GM12878 (cell line): Measurements from ENCODE around the gene RPS6KL1. TPM values are rescaled to one million over a fixed set of nuclear protein-coding genes. Genes with fewer than 3 reads are reported as not detected.

ENCODE experiments used
- ATAC-seq: fragments of 200-7000 bp; cut with Tn5 transposase; 3 replicates; pipeline ENCODE4 v1.9.1; 2020; ENCODE audit warnings: mild to moderate bottlenecking, moderate library complexity
- BruUV-seq: library from RNA; stranded (reverse); fragments of 400-500 nt; replicated peaks from 2 replicates; lab custom pipeline; 2021; lab: Mats Ljungman, UMichigan
- CTCF ChIA-PET: fragments of 300-600 bp; sonication (Branson Sonifier 250); formaldehyde crosslinking; extraction: SDS; loops from one replicate; lab custom pipeline; 2021; ENCODE audit warnings: inconsistent platforms; lab: Yijun Ruan, JAX
- POLR2A ChIA-PET: fragments of 350-600 bp; formaldehyde crosslinking; extraction: SDS; loops from one replicate; lab custom pipeline; 2021; ENCODE audit warnings: inconsistent platforms; lab: Charles Lee
- RAD21 ChIA-PET: fragments of 300-600 bp; sonication (Branson Sonifier 250); formaldehyde crosslinking; loops from one replicate; lab custom pipeline; 2023; ENCODE audit warnings: antibody characterized with exemption; ENCODE audit not compliant: unreplicated experiment; lab: Charles Lee
- SMC1A ChIA-PET: fragments of 300-600 bp; sonication (Branson Sonifier 250); formaldehyde crosslinking; loops from one replicate; lab custom pipeline; 2023; ENCODE audit not compliant: unreplicated experiment, uncharacterized antibody; lab: Charles Lee
- DNase-seq: peaks from one replicate; pipeline ENCODE4 v3.0.0-alpha.2; 2011; ENCODE audit warnings: low read depth, low spot score
- FAIRE-seq: peaks from 3 replicates; lab custom pipeline; 2011; peaks lifted over from hg19 to GRCh38; lab: Jason Lieb, UNC
- H2AFZ ChIP-seq: 2 replicates; pipeline ENCODE4 v1.6.0; 2011; ENCODE audit warnings: low read depth, low read length, control low read depth; ENCODE audit not compliant: control insufficient read depth
- H3K27ac ChIP-seq: 2 replicates; pipeline ENCODE4 v1.5.1; 2011; ENCODE audit warnings: control low read depth; ENCODE audit not compliant: control insufficient read depth, insufficient read depth
- H3K27me3 ChIP-seq, 2 experiments: replicated peaks in 1 of 2; 2 replicates each; pipeline versions ENCODE4 v1.6.0 to v1.6.1; 2011; ENCODE audit warnings: low read length in 1 of 2; ENCODE audit not compliant: control insufficient read depth in 2 of 2, insufficient read depth in 2 of 2
- H3K36me3 ChIP-seq, 2 experiments: 2 replicates each; pipeline ENCODE4 v1.5.1; 2011; ENCODE audit warnings: low read length in 1 of 2; ENCODE audit not compliant: control insufficient read depth in 2 of 2, insufficient read depth in 2 of 2
- H3K4me1 ChIP-seq: 2 replicates; pipeline ENCODE4 v1.6.1; 2011; ENCODE audit warnings: mild to moderate bottlenecking, low read length, moderate library complexity, mixed read lengths; ENCODE audit not compliant: control insufficient read depth, insufficient read depth
- H3K4me2 ChIP-seq: 2 replicates; pipeline ENCODE4 v1.6.0; 2011; ENCODE audit warnings: control low read depth; ENCODE audit not compliant: control insufficient read depth, insufficient read depth
- H3K4me3 ChIP-seq: fragments of 200-600 bp; sonication (generic); 2 replicates; pipeline ENCODE4 v1.5.1; 2016
- H3K79me2 ChIP-seq: 2 replicates; pipeline ENCODE4 v1.6.0; 2011; ENCODE audit warnings: low read length; ENCODE audit not compliant: control insufficient read depth, insufficient read depth
- H3K9ac ChIP-seq: 2 replicates; pipeline ENCODE4 v1.8.0; 2011; ENCODE audit warnings: low read length, control low read depth, mixed read lengths; ENCODE audit not compliant: control insufficient read depth, insufficient read depth
- H3K9me3 ChIP-seq: replicated peaks from 3 replicates; pipeline ENCODE4 v1.5.1; 2011; ENCODE audit warnings: mild to moderate bottlenecking, low read length; ENCODE audit not compliant: control insufficient read depth, insufficient read depth
- H4K20me1 ChIP-seq: 2 replicates; pipeline ENCODE4 v1.6.0; 2011; ENCODE audit not compliant: control insufficient read depth, insufficient read depth
- BRCA1 ChIP-seq: IDR thresholded peaks from 2 replicates; pipeline ENCODE4 v1.6.1; 2011; ENCODE audit warnings: low read depth, low read length, improper control_type of control experiment
- EED ChIP-seq: sonication (generic); IDR thresholded peaks from 2 replicates; pipeline ENCODE4 v1.6.1; 2016; ENCODE audit warnings: antibody characterized with exemption, low read depth
- ETV6 ChIP-seq, 2 experiments: fragments of 450-650 bp in 1 of 2; IDR thresholded peaks in 1 of 2; conservative IDR thresholded peaks in 1 of 2; 2 replicates each; pipeline ENCODE4 v1.6.1; 2014; ENCODE audit warnings: antibody characterized with exemption in 1 of 2, borderline replicate concordance in 1 of 2, low read depth in 1 of 2, mild to moderate bottlenecking in 1 of 2, moderate library complexity in 1 of 2
- GATAD2B ChIP-seq: fragments of 450-650 bp; conservative IDR thresholded peaks from 2 replicates; pipeline ENCODE4 v1.6.1; 2017; ENCODE audit warnings: low read depth, mild to moderate bottlenecking, moderate library complexity
- HDAC6 ChIP-seq: fragments of 200-600 bp; sonication (generic); IDR thresholded peaks from one replicate; pipeline ENCODE4 v1.8.0; 2017; ENCODE audit warnings: antibody characterized with exemption; ENCODE audit not compliant: unreplicated experiment
- KLF5 ChIP-seq: fragments of 450-650 bp; IDR thresholded peaks from 2 replicates; pipeline ENCODE4 v1.6.1; 2014; ENCODE audit warnings: mild to moderate bottlenecking; ENCODE audit not compliant: partially characterized antibody
- MTA3 ChIP-seq: IDR thresholded peaks from 2 replicates; pipeline ENCODE4 v1.6.1; 2012; ENCODE audit warnings: low read length, inconsistent platforms, borderline replicate concordance
- MXI1 ChIP-seq: fragments of 150-350 bp; IDR thresholded peaks from 2 replicates; pipeline ENCODE4 v1.6.1; 2011; ENCODE audit warnings: low read depth, mild to moderate bottlenecking, inconsistent platforms, low read length, improper control_type of control experiment
- NR2C1 ChIP-seq: fragments of 450-650 bp; IDR thresholded peaks from 2 replicates; pipeline ENCODE4 v1.6.1; 2017; ENCODE audit warnings: antibody characterized with exemption, mild to moderate bottlenecking, moderate library complexity
- SMARCA5 ChIP-seq: fragments of 450-650 bp; IDR thresholded peaks from 2 replicates; pipeline ENCODE4 v1.6.1; 2017; ENCODE audit warnings: mild to moderate bottlenecking
- SREBF2 ChIP-seq: IDR thresholded peaks from 2 replicates; pipeline ENCODE4 v1.6.1; 2012; ENCODE audit warnings: mild to moderate bottlenecking, low read length
- WGBS: methylation state at CpG from one replicate; pipeline ENCODE4 v1.1.6; 2016; ENCODE audit warnings: low lambda C conversion rate; ENCODE audit not compliant: insufficient replicate concordance, insufficient coverage; ENCODE audit errors: missing lambda C conversion rate; 5-methylcytosine and 5-hydroxymethylcytosine counted together
- in situ Hi-C: fragments of 300-500 bp; cut with MboI; formaldehyde crosslinking; loops from 9 replicates; pipeline ENCODE4 v1.14.3; 2018; ENCODE audit warnings: mixed read lengths
- intact Hi-C: fragments of 100-400 bp; cut with micrococcal nuclease; formaldehyde crosslinking; loops from one replicate; pipeline ENCODE4 v1.14.2; 2022; ENCODE audit not compliant: unreplicated experiment
- polyA plus RNA-seq, 11 experiments: library from polyadenylated mRNA; depleted of rRNA in 4 of 11; unstranded in 6 of 11; stranded (reverse) in 5 of 11; fragments of >200 nt; fragmentation: Nextera tagmentation in 4 of 11; fragmentation: Illumina TruSeq in 1 of 11; extraction: Ambion mirVana in 4 of 11; extraction: Trizol in 1 of 11; gene quantifications; 1 replicate in 1 of 11; 2 replicates in 10 of 11; pipeline versions ENCODE4 v1.2.1 to v1.2.3, GENCODE V29; 2011 to 2016; ENCODE audit warnings: inconsistent platforms in 2 of 11, missing spikeins in 2 of 11, low read depth in 1 of 11
- total RNA-seq, 4 experiments: library from RNA; depleted of rRNA in 3 of 4; stranded (reverse); fragments of >200 nt in 3 of 4; fragmentation: Illumina TruSeq in 1 of 4; extraction: Trizol in 1 of 4; gene quantifications; 2 replicates each; pipeline versions ENCODE4 v1.2.1 to v1.2.3, GENCODE V29; 2013 to 2021
- TF ChIP-seq, protein P1 (sequence below): IDR thresholded peaks from 2 replicates; pipeline ENCODE4 v1.6.1; 2012; ENCODE audit warnings: low read depth, low read length, improper control_type of control experiment
- TF ChIP-seq, protein P2 (sequence below): fragments of 450-650 bp; IDR thresholded peaks from 2 replicates; pipeline ENCODE4 v1.6.1; 2017; ENCODE audit warnings: mild to moderate bottlenecking, moderate library complexity

RPS6KL1 gene
- total and polyA plus RNA-seq, 10 of the 15 experiments (the other 5 are each of a cell fraction or from before 2014, with no cell fraction given), result 0.04 to 4.2 (median 2.0) TPM

DNA sequence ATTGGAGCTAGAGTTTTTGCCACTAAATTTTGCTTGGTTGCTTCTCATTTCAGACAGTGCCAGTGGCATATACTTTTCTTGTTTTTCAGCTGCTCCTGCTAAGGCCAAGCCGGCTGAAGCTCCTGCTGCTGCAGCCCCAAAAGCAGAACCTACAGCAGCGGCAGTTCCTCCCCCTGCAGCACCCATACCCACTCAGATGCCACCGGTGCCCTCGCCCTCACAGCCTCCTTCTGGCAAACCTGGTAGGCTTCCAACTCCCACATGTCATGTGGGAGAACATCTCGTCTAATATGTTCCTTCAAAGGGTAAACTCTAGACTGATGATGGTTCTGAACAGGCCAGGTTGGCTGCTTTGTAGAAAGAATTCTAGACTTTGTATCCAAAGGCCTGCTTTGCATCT lies 30.3 kb downstream of the RPS6KL1 start:
- 23% methylated on average over 5 of the region's 5 CpGs for WGBS
- H4K20me1 ChIP-seq, result no peaks in the 10 kb centered on the region
- ChIA-PET POLR2A (interaction anchor here (0.8 to 1.8 kb wide), 6 partner anchors 8 to 49 kb away, joined by 3 to 11 read pairs (median 4); partner anchors contain the start of gene DLST), RAD21 (interaction anchor here (0.9 to 2.6 kb wide), 8 partner anchors 8 to 196 kb away, joined by 3 to 20 read pairs (median 4); no protein-coding TSS in a partner anchor), SMC1A (interaction anchor here (0.5 to 2.6 kb wide), 9 partner anchors 8 to 196 kb away, joined by 3 to 17 read pairs (median 6); no protein-coding TSS in a partner anchor), CTCF (interaction anchor here (0.6 to 26.0 kb wide), 8 partner anchors 8 to 284 kb away, joined by 3 to 552 read pairs (median 12); partner anchors contain the start of gene DLST)
- H3K9ac ChIP-seq, result no peak overlapping the region
- H3K4me2 ChIP-seq, result peak overlapping the region; percentile 67
- no peak overlapping the region for H3K4me3 ChIP-seq
- peaks cover 16 to 56% of the 10 kb centered on the region in 2 experiments for H3K36me3 ChIP-seq
- no peak overlapping the region for H2AFZ ChIP-seq
- in situ Hi-C loops (no loop called here), intact Hi-C loops (no loop called here)
- peaks cover 35% of the 10 kb centered on the region for H3K4me1 ChIP-seq
- H3K27me3 ChIP-seq, result no peaks in the 10 kb centered on the region
- H3K79me2 ChIP-seq, result peaks cover 8% of the 10 kb centered on the region
- peak overlapping the region; percentile 63 for H3K27ac ChIP-seq
- ATAC-seq, result peak; percentile 44
- BruUV-seq, result no TSS peak
- TF ChIP-seq NR2C1 (no peak), HDAC6 (peak; percentile 16)
- no peak for FAIRE-seq
- DNase-seq, result no peak
- H3K9me3 ChIP-seq, result no peaks in the 10 kb centered on the region

DNA sequence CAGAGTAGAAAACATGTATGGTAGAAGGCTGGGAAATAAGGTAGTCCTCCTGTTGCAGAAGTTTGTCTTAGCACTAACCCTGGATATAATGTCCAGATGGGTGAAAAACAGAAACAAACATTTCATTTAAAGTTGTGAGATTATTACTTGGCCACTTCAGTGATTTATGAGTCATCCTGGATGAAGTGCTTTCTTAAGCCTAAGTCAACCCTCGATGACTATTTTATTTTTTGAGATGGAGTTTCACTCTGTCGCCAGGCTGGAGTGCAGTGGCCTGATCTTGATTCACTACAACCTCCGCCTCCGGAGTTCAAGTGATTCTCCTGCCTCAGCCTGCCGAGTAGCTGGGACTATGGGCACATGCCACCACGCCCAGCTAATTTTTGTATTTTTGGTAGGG lies 31.2 kb downstream of the RPS6KL1 start:
- H3K79me2 ChIP-seq, result peaks cover 12% of the 10 kb centered on the region
- FAIRE-seq (no peak), ATAC-seq (no peak), DNase-seq (no peak)
- peaks cover 15 to 47% of the 10 kb centered on the region in 2 experiments for H3K36me3 ChIP-seq
- H3K4me2 ChIP-seq, result no peak overlapping the region
- RAD21 ChIA-PET, result interaction anchor here (2.3 to 2.6 kb wide), 2 partner anchors 9 to 31 kb away, joined by 9 to 20 read pairs; no protein-coding TSS in a partner anchor
- H3K9me3 ChIP-seq, result no peaks in the 10 kb centered on the region
- 81% methylated on average over 6 of the region's 6 CpGs for WGBS
- H3K9ac ChIP-seq, result no peak overlapping the region
- POLR2A ChIA-PET, result interaction anchor here (1.4 to 1.5 kb wide), 2 partner anchors 17 to 50 kb away, joined by 3 to 4 read pairs; no protein-coding TSS in a partner anchor
- in situ Hi-C loops (no loop called here), intact Hi-C loops (no loop called here)
- SMC1A ChIA-PET, result interaction anchor here (0.9 to 2.6 kb wide), 2 partner anchors 9 to 14 kb away, joined by 3 to 17 read pairs; no protein-coding TSS in a partner anchor
- no TSS peak for BruUV-seq
- no peaks in the 10 kb centered on the region for H3K27me3 ChIP-seq
- no peaks in the 10 kb centered on the region for H4K20me1 ChIP-seq
- H3K4me3 ChIP-seq, result no peak overlapping the region
- H3K27ac ChIP-seq, result no peak overlapping the region
- H2AFZ ChIP-seq, result no peak overlapping the region
- H3K4me1 ChIP-seq, result peaks cover 35% of the 10 kb centered on the region
- CTCF ChIA-PET, result interaction anchor here (3.1 to 26.0 kb wide), 2 partner anchors 14 to 33 kb away, joined by 13 to 552 read pairs; no protein-coding TSS in a partner anchor
- TF ChIP-seq BRCA1 (no peak), SREBF2 (no peak), ETV6 (conservative IDR thresholded peaks at IDR 0.05 in 1 of 2, IDR thresholded peaks at IDR 0.05 in 1 of 2; ENCODE audit: borderline replicate concordance in 1 of 2, low read depth in 1 of 2) (no peak), GATAD2B (no peak), KLF5 (no peak), EED (no peak), MXI1 (no peak), MTA3 (no peak), SMARCA5 (no peak)
- TF ChIP-seq, protein P1, sequence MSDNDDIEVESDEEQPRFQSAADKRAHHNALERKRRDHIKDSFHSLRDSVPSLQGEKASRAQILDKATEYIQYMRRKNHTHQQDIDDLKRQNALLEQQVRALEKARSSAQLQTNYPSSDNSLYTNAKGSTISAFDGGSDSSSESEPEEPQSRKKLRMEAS, result no peak
- TF ChIP-seq, protein P2, sequence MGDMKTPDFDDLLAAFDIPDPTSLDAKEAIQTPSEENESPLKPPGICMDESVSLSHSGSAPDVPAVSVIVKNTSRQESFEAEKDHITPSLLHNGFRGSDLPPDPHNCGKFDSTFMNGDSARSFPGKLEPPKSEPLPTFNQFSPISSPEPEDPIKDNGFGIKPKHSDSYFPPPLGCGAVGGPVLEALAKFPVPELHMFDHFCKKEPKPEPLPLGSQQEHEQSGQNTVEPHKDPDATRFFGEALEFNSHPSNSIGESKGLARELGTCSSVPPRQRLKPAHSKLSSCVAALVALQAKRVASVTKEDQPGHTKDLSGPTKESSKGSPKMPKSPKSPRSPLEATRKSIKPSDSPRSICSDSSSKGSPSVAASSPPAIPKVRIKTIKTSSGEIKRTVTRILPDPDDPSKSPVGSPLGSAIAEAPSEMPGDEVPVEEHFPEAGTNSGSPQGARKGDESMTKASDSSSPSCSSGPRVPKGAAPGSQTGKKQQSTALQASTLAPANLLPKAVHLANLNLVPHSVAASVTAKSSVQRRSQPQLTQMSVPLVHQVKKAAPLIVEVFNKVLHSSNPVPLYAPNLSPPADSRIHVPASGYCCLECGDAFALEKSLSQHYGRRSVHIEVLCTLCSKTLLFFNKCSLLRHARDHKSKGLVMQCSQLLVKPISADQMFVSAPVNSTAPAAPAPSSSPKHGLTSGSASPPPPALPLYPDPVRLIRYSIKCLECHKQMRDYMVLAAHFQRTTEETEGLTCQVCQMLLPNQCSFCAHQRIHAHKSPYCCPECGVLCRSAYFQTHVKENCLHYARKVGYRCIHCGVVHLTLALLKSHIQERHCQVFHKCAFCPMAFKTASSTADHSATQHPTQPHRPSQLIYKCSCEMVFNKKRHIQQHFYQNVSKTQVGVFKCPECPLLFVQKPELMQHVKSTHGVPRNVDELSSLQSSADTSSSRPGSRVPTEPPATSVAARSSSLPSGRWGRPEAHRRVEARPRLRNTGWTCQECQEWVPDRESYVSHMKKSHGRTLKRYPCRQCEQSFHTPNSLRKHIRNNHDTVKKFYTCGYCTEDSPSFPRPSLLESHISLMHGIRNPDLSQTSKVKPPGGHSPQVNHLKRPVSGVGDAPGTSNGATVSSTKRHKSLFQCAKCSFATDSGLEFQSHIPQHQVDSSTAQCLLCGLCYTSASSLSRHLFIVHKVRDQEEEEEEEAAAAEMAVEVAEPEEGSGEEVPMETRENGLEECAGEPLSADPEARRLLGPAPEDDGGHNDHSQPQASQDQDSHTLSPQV, result no peak
